NAMALWA (cell line): ENCODE data around the gene LRRC75A.
"Not testable (repeated sequence)": the region's sequence is repeated elsewhere in the genome, so short reads cannot be mapped to it uniquely, and the experiment has no call there.

Experiments used
- DNase-seq: peaks from one replicate; pipeline ENCODE4 v3.0.0-alpha.2; 2015; ENCODE audit warnings: low spot score

LRRC75A gene

DNA sequence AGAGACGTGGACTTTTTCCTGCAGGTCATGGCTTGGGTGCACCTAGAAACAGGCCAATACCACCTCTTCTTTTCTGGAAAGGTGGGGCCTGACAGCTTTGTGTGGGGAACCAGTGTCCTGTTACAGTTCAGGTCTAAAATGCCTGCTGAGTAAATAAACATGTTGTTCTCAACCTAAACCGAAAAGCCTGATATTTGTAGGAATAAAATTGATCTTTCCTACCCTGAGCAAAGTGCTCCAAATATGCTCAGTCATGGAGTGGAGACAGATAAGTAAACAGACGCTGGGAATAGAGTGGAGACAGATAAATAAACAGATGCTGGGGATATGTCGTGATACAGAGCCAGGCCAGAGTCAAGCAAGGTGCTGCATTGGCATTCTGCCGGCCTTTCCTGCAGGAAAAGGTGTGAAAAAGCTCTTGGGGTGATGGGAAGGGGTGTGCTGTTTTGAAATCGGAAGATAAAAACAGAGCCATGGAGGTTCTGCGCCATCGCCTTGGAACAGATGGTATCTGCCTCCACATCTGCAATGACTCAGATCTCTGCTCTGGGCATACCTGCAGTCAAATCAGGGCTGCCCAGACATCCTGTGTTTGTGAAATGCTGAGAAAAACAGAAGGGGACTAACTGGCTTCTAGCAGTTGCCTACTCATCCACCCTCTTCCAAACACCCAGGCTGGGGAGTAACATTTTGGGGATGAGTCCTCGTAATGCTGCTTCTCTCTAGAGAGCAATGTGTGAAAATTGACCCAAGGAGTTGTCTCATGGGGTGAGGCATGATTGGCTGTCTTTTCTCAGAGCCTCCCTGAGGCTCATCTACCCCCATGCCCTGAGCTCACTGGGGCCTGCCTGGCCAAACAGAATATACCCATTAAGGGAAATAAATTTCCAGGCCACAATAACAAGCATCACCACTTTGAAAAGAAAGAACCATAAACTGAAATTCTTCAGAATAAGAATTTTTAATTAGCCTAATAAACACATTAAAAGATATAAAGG lies 93.4 kb downstream of the LRRC75A start:
- DNase-seq: peak; percentile 54

DNA sequence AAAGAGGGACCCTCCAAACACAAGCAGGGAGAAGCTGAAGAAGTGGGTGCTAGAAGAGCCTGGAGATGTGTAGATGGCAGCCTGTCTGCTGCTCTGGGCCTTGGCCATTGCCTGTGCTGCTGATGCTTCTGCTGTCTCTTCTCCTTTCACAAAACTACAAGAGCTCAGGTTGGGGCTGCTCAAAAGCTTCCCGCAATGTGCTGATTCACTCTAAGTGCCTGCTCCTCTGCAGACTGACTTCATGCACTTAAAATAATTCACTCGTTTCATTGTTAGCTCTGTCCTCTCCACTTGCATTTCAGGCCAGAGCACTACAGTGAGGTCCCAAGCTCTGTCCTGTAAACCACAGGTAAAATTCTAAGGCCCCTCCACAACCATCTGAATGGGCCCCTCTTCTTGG lies 95.3 kb downstream of the LRRC75A start:
- not testable (repeated sequence) for DNase-seq

- DNase-seq: not testable (repeated sequence)
Observed at GRCh38 chr17:16395887-16396286, 96.1 kb downstream of the LRRC75A start.

DNA sequence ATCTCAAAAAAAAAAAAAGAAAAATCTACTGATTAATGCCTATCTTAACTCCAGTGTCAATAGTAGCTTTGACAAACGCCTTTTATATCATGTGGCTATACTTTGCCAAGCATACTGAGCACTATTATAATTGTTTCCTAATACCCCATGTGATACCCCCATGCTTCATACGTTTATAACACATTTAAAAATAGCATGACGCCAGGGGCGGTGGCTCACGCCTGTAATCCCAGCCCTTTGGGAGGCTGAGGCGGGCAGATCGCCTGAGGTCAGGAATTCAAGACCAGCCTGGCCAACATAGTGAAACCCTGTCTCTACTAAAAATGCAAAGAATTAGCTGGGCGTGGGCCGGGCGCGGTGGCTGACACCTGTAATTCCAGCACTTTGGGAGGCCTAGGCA lies 99.5 kb downstream of the LRRC75A start:
- not testable (repeated sequence) for DNase-seq
